Left renal pelvis (tissue), 4 donors: ENCODE measurements around the gene HMCN2. TPM values are rescaled to one million over a fixed set of nuclear protein-coding genes. Genes with fewer than 3 reads are reported as not detected.

Experiments
- DNase-seq, 4 donors: peaks; one replicate each; pipeline ENCODE4 v3.0.0-alpha.2; 2013; ENCODE audit warnings: low read depth in 4 of 4, low spot score in 3 of 4
- polyA plus RNA-seq, 4 donors: library from polyadenylated mRNA; unstranded; fragments of 120-200 nt; gene quantifications; one replicate each; pipeline ENCODE4 v1.2.1, GENCODE V29; 2013; ENCODE audit not compliant: insufficient read length in 4 of 4

Gene HMCN2
- polyA plus RNA-seq, 4 donors = 0.40 to 1.7 (median 1.1) TPM

DNA sequence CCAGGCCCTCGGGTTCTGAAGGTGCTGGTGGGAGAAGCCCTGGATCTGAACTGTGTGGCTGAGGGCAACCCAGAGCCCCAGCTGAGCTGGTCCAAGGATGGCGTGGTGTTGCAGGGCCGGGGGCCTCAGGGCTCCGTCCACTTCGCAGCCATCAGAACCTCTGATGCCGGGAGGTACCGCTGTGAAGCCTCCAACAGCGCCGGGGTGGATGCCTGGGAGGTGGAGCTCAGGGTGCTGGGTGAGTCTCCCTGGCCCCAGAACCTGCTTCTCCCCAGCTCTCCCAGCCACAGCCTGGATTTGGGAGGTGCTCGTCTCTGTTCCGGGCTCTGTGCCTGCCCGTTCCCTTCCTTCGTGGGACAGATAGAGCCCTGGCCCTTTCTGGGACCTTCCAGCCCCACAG, 75.6 kb downstream of the HMCN2 start:
- no peak for DNase-seq

DNA sequence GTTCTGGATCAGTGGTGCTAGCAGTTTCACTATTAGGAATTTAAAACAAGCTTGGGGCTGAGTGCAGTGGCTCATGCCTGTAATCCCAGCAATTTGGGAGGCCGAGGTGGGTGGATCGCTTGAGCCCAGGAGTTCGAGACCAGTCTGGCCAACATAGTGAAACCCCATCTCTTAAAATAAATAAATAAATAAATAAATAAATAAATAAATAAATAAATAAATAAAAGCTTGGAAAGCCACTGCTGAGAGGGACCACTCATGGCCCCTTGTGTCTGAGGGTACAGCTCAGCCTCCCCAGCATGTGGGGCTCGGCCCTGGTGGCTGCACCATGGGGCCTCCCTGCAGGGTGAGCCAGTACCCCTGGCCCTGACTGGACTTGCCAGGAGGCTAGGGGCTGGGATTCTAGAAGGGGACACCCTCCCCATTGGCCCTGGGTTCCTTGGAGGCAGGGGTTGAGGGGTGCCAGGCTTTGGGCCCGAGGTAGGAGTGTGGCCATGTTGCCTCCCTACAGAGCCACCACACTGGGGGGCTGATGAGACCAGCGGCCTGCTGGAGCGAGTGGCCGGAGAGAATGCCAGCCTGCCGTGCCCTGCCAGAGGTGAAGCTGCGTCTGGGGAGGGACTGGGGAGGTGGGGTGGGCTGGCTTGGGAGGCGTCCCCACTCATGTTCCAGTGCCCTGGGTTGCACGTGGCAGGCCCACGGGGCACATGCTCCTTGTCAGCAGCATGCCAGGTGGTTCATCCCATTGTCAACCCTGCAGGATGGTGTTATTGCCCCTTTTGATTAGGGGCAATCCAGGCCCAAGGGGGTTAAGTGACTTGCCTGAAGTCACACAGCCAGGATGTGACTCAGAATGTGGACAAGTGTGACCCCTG, 76.5 kb downstream of the HMCN2 start:
- no peak for DNase-seq

DNA sequence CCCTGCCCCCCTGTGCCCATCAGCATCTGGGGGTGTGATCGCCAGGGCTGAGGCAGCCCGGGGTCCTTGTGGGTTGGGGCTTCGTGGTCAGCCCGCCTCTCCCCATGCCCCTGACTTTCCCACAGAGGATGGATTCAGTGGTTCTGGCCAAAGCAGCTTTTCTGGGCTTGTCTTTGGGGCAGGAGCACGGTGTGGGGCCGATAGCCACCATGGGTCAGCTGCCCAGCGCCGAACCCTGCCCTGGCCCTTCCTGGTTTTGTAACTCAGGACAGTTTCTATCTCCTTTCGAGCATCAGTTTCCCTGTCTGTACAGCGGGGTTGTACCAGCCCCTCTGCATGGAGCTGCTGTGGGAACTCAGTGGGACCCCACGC, 77.1 kb downstream of the HMCN2 start:
- no peak for DNase-seq

DNA sequence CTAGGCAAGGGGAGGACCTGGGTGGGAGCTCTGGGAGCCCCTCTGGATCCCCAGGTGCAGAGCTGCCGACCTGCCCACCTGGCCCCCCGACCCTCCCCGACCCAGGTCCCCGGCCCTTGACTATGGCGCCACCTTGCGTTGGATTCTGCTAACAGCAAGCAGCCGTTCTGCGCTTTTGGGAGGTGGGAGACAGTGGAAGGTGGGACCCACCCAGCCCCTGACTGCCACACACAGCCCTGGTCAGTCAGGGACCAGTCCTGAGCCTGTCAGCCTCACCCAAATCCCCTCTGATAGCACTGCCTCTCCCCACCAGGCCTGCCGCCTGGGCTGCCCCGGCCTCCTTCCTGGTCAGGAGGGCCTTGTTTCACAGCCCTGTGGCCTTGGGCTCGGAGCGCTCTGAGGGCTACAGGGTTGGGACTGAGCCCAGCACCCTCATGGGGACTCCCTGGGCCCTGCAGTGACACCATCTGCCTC, 77.9 kb downstream of the HMCN2 start:
- DNase-seq = no peak

- no peak for DNase-seq
Measured at GRCh38 chr9:130344366-130344765, 78.8 kb downstream of the HMCN2 start.

DNA sequence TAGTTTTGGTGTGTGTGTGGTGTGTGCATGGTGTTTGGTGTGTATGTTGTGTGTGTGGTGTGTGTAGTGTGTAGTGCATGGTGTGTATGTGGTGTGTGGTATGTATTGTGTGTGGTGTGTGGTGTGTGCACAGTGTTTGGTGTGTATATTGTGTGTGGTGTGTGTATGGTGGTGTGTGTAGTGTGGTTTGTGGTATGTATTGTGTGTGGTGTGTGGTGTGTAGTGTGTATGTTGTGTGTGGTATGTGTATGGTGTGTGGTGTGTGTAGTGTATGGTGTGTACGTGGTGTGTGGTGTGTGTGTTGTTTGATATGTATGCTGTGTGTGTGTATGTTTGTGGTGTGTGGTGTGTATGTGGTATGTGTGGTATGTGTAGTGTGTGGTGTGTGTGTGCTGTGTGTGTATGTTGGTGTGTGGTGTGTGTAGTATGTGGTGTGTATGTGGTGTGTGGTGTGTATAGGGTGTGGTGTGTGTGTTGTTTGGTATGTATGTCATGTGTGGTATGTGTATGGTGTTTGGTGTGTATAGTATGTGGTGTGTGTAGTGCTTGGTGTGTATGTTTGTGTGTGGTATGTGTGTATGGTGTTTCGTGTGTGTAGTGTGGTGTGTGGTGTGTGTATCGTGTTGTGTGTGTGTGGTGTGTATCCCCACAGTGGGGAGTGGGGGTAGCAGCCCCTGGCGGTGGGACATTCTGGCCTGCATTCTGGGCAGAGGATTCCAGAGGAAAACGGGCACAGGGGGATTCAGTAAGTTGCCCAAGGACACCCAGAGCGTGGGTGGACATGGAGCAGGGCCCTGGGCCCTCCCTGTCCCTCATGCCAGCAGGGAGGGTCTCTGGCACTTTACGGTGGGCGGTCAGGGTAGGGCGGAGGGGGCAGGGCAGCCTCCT, 79.7 kb downstream of the HMCN2 start:
- DNase-seq = no peak

- no peak for DNase-seq
Measured at GRCh38 chr9:130345897-130346385, 80.4 kb downstream of the HMCN2 start.

GRCh38 chr9:130346431-130346830, 80.9 kb downstream of the HMCN2 start:
- DNase-seq = no peak

DNA sequence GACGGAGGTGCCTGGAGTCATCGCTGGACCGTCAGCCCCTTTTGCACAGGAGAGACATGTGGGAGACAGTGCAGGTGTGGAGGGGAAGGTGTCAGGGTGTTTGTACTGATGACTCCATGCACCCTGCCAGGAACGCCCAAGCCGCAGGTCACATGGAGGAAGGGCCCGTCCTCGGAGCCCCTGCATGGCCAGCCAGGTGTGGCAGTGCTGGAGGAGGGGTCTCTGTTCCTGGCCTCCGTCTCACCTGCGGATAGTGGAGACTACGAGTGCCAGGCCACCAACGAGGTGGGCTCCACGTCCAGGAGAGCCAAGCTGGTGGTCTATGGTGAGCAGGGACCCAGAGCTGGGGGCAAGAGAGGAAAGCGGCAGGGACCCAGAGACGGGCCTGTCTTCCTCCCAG, 81.5 kb downstream of the HMCN2 start:
- DNase-seq = no peak

DNA sequence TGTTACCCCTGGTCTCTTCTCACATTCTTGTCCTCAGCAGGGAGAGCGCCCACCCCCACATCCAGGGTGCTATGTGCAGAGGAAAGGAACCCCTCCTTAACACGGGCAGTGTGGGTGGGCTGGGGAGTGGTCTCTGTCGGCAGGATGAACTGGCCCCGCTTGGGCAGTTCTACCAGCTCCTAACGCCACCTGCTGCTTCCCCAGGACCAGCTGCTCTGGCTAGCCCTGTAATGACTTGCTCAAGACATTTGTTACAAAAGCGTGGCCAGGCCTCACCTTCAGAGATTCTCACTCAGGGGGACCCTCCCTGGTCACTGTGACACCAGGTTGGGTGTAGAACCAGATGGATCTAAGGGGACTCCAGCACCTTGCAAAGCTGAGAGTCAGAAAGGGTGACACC, 82.4 kb downstream of the HMCN2 start:
- DNase-seq = no peak

DNA sequence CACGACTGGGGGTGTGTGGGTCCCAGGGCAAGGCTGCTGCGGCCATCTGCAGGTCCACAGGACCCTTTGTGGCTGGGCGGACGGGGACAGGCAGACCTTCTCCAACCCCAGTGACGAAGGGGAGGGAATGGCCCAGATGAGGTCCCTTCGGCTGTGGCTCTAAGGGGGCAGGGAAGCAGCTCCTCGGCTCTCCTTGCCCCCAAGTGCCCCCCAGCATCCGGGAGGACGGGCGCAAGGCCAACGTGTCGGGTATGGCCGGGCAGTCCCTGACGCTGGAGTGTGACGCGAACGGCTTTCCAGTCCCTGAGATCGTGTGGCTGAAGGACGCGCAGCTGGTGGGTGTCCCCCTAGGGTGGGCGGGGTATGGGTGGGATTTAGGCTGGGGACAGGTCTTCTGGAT, 82.8 kb downstream of the HMCN2 start:
- no peak for DNase-seq

GRCh38 chr9:130348881-130349280, 83.3 kb downstream of the HMCN2 start:
- no peak for DNase-seq

GRCh38 chr9:130349398-130349797, 83.8 kb downstream of the HMCN2 start:
- DNase-seq = no peak

DNA sequence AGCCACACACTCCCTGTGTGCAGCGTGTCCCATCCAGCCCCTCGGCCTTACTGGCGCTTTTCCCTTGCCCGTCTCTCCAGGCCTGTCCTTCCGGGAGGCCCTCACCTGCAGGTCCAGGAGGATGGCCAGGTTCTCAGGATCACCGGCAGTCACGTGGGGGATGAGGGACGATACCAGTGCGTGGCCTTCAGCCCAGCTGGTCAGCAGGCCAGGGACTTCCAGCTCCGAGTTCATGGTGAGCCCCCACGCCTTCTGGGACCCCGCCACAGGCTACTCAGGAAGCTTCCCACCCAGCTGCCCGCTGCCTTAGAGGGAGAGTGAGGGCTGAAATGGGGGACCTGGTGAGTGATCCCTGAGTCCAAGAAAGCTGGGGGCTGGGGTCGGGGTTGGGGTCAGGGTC, 85.8 kb downstream of the HMCN2 start:
- DNase-seq = no peak

DNA sequence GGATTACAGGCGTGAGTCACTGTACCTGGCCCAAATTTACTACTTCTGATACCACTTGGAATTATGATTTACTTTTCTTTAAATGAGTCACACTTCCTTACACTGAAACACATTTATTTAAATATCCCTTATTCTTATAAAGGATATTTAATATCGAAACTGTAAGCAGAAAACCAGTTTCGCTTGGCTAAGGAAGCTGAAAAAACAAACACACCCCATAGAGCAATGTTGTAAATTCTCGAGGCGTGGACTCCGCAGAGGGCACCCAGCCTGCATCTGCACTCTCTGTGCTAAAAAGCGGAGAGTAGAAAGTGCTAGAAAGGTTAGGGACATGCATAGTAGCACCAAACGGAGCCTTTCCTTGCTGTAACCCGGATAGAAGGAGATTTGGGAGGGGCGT, 86.5 kb downstream of the HMCN2 start:
- DNase-seq = no peak

DNA sequence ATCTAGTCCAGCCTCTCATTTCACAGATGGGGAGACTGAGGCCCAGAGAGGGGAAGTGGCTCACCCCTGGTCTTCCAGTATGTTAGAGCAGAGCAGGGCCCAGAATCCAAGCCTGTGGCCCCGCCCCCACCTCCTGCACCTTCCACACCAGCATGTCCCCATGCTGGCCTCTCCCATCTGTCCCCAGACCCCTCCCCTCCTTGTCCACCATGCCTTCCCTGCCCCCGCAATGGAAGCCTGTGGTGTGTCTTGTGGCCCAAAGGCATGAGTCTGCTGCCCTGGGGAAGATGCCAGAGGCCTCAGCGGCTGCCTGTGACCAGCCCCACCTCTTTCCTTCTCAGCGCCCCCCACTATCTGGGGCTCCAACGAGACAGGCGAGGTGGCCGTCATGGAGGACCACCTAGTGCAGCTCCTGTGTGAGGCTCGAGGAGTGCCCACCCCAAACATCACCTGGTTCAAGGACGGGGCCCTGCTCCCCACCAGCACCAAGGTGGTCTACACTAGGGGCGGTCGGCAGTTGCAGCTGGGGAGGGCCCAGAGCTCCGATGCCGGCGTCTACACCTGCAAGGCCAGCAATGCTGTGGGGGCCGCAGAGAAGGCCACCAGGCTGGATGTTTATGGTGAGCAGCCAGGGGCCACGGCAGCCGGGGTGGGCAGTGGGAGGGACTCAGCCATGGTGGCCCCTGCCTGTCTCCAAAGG, 87.2 kb downstream of the HMCN2 start:
- DNase-seq = no peak

DNA sequence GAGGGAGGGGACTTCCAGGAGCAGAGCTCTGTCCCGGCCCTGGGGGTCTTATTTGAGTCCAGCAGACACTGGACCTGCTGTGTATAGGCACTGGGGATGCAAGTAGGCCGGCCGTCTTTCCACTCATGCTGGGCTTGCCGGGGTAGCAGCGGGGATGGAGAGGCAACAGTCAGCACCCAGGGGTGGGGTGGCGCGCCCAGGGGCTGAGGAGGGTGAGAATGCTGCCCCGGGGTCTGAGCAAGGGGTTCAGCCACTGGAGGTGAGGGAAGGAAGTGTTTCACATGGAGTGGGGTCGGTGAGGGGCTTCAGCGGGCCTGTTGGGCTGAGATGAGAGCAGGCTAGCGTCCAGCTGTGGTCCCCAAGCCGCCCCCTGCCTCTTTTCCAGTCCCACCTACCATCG, 88.8 kb downstream of the HMCN2 start:
- no peak for DNase-seq

DNA sequence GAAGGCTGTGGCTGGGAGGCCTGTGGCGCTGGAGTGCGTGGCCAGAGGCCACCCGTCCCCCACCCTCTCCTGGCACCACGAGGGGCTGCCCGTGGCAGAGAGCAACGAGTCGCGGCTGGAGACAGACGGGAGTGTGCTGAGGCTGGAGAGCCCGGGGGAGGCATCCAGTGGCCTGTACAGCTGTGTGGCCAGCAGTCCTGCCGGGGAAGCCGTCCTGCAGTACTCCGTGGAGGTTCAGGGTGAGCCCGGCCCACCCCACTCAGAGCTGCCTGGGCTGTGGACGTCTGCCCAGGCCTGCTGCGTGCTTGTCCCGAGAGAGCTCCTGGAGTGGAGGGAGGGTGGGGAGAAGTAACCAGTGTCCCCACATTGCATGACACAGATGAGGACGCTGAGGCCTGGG, 89.2 kb downstream of the HMCN2 start:
- DNase-seq = no peak

- no peak for DNase-seq
Measured at GRCh38 chr9:130356033-130356432, 90.5 kb downstream of the HMCN2 start.

GRCh38 chr9:130356877-130357584, 91.5 kb downstream of the HMCN2 start:
- DNase-seq = no peak
